Kidney (tissue), 14 donors: ENCODE measurements around the gene ASIC3. TPM values are rescaled to one million over a fixed set of nuclear protein-coding genes. Genes with fewer than 3 reads are reported as not detected.

Source experiments
- DNase-seq, 5 donors: peaks; one replicate each; pipeline ENCODE4 v3.0.0-alpha.2; 2013 to 2020
- FAIRE-seq: peaks from 2 replicates; lab custom pipeline; 2012; peaks lifted over from hg19 to GRCh38; lab: Jason Lieb, UNC
- H3K27ac ChIP-seq, 2 donors: one replicate each; pipeline ENCODE4 v1.7.0; 2013; ENCODE audit warnings: low read depth in 2 of 2, low read length in 2 of 2, inconsistent platforms in 1 of 2
- H3K27me3 ChIP-seq: one replicate; pipeline ENCODE4 v1.7.1; 2013; ENCODE audit warnings: low read length, inconsistent platforms; ENCODE audit not compliant: control insufficient read depth, insufficient read depth
- H3K36me3 ChIP-seq, 3 donors: one replicate each; pipeline versions ENCODE4 v1.7.0 to v1.7.1; 2013; ENCODE audit warnings: low read length in 3 of 3, control low read depth in 1 of 3, inconsistent platforms in 1 of 3; ENCODE audit not compliant: insufficient read depth in 3 of 3, control insufficient read depth in 2 of 3
- H3K4me1 ChIP-seq, 3 donors: one replicate each; pipeline versions ENCODE4 v1.7.0 to v1.7.1; 2013; ENCODE audit warnings: low read length in 3 of 3, inconsistent platforms in 1 of 3, low read depth in 1 of 3; ENCODE audit not compliant: control insufficient read depth in 2 of 3, insufficient read depth in 2 of 3
- H3K4me3 ChIP-seq, 3 donors: one replicate each; pipeline versions ENCODE4 v1.7.0 to v1.8.1; 2013; ENCODE audit warnings: low read length in 3 of 3, control low read depth in 1 of 3, inconsistent platforms in 1 of 3
- H3K9ac ChIP-seq, 3 donors: one replicate each; pipeline versions ENCODE4 v1.7.0 to v1.7.1; 2013; ENCODE audit warnings: low read length in 3 of 3, control low read depth in 1 of 3, inconsistent platforms in 1 of 3
- H3K9me3 ChIP-seq, 3 donors: one replicate each; pipeline versions ENCODE4 v1.7.0 to v1.7.1; 2013; ENCODE audit warnings: low read length in 3 of 3, control low read depth in 1 of 3, inconsistent platforms in 1 of 3; ENCODE audit not compliant: control insufficient read depth in 2 of 3, insufficient read depth in 1 of 3
- CTCF ChIP-seq: IDR thresholded peaks from 3 replicates; pipeline ENCODE4 v1.5.1; 2012; ENCODE audit warnings: mild to moderate bottlenecking, moderate library complexity, borderline replicate concordance; ENCODE audit not compliant: insufficient read depth; ENCODE audit errors: extremely low read depth
- intact Hi-C: fragments of 100-400 bp; cut with DNase I; formaldehyde crosslinking; loops from one replicate; pipeline ENCODE4 v1.11.1; 2022
- polyA plus RNA-seq: library from polyadenylated mRNA; stranded (reverse); fragments of 350-450 nt; fragmentation: Illumina TruSeq; extraction: RNeasy Lipid Tissue Mini Kit (QIAGEN cat#74804); gene quantifications from one replicate; pipeline ENCODE4 v1.2.3, GENCODE V29; 2014; ENCODE audit warnings: low read depth, low replicate concordance; ENCODE audit not compliant: insufficient read depth
- total RNA-seq: library from RNA; stranded (reverse); fragmentation: NEBNext Ultra II Directional; extraction: Animal tissue kit (Norgen Biotek cat#: 25700); gene quantifications from one replicate; pipeline ENCODE4 v1.2.1, GENCODE V29; 2021
- donor health status: control.
- donor health status: control.
- donor health status: control.
- donor health status: control.
- donor health status: control.
- donor health status: DM: yes; HTN: yes; CAD: no.
- donor health status: Normal renal cell carcinoma (clear cell type).

The ASIC3 gene
- total and polyA plus RNA-seq, 2 donors from 2014 or later, result 1.9 to 3.1 TPM

- TF ChIP-seq CTCF, result no peak
- DNase-seq (peak in 2 of 5 donors; percentile 76 to 79), FAIRE-seq (no peak)
- no peaks in the 10 kb centered on the region for H3K27me3 ChIP-seq
- H3K4me1 ChIP-seq, result peaks cover 0 to 44% (median 6%) of the 10 kb centered on the region in 3 donors
- H3K4me3 ChIP-seq, result peak overlapping the region; percentile 57 to 91 (median 69)
- peak overlapping the region; percentile 83 to 88 for H3K27ac ChIP-seq
- H3K9me3 ChIP-seq, result no peaks in the 10 kb centered on the region
- peak overlapping the region; percentile 42 to 77 (median 58) for H3K9ac ChIP-seq
- peaks cover 0 to 2% (median 0%) of the 10 kb centered on the region in 3 donors for H3K36me3 ChIP-seq
- intact Hi-C loops, result no loop called here
Measured at GRCh38 chr7:151082141-151083070, 34.1 kb downstream of the ASIC3 start.

- FAIRE-seq, result no peak
- H3K9me3 ChIP-seq, result no peaks in the 10 kb centered on the region
- peak within 1 kb of the TSS; percentile 57 to 91 (median 69) for H3K4me3 ChIP-seq
- peaks cover 0 to 50% (median 13%) of the 10 kb centered on the region in 3 donors for H3K4me1 ChIP-seq
- H3K27me3 ChIP-seq, result no peaks in the 10 kb centered on the region
- H3K27ac ChIP-seq, result peak within 1 kb of the TSS; percentile 83 to 88
- intact Hi-C loops, result no loop called here
- peak; percentile 60 to 94 (median 79) for DNase-seq
- H3K36me3 ChIP-seq, result no peaks in the 10 kb centered on the region
- no peak for TF ChIP-seq CTCF
- H3K9ac ChIP-seq, result peak within 1 kb of the TSS; percentile 42 to 77 (median 58)
Measured at GRCh38 chr7:151083071-151083823, 34.9 kb downstream of the ASIC3 start, which contains the start of gene TMUB1. TSS of gene TMUB1 (minus strand) at chr7:151083493. CDS start at chr7:151082563, 930 bp downstream.

GRCh38 chr7:151083824-151084160, 35.5 kb downstream of the ASIC3 start:
- no peak for FAIRE-seq
- Histone ChIP-seq H3K27me3 (no peaks in the 10 kb centered on the region), H3K27ac (peak overlapping the region in 1 of 2 donors; percentile 83), H3K9ac (no peak overlapping the region), H3K4me1 (peaks cover 0 to 50% (median 16%) of the 10 kb centered on the region in 3 donors), H3K4me3 (peak overlapping the region in 2 of 3 donors; percentile 51 to 91), H3K36me3 (no peaks in the 10 kb centered on the region), H3K9me3 (no peaks in the 10 kb centered on the region)
- no peak for TF ChIP-seq CTCF
- no peak for DNase-seq
- intact Hi-C loops, result no loop called here
